ENCODE measurements around the gene LY6G5C.

Gene LY6G5C

GRCh38 chr6:31720196-31720770, 39.4 kb upstream of the LY6G5C start:
- peak; percentile 42 for DNase-seq (ENCODE audit: low read depth)
- TF ChIP-seq, protein P1, sequence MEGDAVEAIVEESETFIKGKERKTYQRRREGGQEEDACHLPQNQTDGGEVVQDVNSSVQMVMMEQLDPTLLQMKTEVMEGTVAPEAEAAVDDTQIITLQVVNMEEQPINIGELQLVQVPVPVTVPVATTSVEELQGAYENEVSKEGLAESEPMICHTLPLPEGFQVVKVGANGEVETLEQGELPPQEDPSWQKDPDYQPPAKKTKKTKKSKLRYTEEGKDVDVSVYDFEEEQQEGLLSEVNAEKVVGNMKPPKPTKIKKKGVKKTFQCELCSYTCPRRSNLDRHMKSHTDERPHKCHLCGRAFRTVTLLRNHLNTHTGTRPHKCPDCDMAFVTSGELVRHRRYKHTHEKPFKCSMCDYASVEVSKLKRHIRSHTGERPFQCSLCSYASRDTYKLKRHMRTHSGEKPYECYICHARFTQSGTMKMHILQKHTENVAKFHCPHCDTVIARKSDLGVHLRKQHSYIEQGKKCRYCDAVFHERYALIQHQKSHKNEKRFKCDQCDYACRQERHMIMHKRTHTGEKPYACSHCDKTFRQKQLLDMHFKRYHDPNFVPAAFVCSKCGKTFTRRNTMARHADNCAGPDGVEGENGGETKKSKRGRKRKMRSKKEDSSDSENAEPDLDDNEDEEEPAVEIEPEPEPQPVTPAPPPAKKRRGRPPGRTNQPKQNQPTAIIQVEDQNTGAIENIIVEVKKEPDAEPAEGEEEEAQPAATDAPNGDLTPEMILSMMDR (conservative IDR thresholded peaks at IDR 0.05; ENCODE audit: low read length) = no peak
- H3K4me3 ChIP-seq (ENCODE audit: low read length) = no peak overlapping the region

DNA sequence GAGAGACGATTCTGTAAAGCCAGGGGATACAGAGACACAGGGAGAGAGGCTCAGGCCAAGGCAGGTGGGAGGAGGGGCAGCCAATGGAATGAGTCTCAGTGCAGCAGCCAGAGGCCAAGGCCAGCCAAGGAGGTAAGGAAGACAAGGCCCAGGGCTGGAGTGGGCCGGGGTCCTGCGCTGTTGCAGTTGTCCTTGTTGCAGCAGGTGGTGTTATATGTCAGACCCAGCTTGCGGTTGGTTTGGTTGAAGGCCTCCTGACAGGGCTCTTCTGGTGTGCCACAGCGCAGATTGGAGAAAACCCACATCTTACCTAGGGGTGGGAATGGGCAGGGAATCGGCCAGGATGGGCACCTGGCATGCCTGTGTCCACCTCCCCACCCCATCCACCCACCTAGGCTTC, 38.1 kb upstream of the LY6G5C start:
- TF ChIP-seq, protein P1 (conservative IDR thresholded peaks at IDR 0.05; ENCODE audit: low read length) = no peak
- no peak overlapping the region for H3K4me3 ChIP-seq (ENCODE audit: low read length)
- DNase-seq (ENCODE audit: low read depth) = no peak

DNA sequence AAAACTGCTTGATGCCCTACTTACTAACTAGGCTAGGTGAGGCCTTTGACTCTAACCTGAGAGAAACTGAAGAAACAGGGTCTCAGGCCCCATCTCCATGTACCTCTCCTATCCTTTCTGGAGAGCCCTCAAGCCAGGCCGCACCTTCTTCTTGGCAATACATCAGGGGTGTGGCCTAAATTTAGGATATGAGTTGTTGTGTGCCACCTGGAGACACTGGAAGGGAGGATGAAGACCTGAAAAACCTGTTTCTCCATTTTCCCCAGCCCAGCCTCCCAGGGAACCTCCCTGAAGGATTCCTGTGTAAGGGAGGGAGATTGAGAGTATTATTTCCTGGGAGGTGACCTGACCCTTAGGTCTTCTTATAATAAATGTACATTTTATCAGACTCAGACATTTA, 37.4 kb upstream of the LY6G5C start:
- TF ChIP-seq, protein P1 (conservative IDR thresholded peaks at IDR 0.05; ENCODE audit: low read length) = no peak
- DNase-seq (ENCODE audit: low read depth) = no peak
- H3K4me3 ChIP-seq (ENCODE audit: low read length) = no peak overlapping the region

DNA sequence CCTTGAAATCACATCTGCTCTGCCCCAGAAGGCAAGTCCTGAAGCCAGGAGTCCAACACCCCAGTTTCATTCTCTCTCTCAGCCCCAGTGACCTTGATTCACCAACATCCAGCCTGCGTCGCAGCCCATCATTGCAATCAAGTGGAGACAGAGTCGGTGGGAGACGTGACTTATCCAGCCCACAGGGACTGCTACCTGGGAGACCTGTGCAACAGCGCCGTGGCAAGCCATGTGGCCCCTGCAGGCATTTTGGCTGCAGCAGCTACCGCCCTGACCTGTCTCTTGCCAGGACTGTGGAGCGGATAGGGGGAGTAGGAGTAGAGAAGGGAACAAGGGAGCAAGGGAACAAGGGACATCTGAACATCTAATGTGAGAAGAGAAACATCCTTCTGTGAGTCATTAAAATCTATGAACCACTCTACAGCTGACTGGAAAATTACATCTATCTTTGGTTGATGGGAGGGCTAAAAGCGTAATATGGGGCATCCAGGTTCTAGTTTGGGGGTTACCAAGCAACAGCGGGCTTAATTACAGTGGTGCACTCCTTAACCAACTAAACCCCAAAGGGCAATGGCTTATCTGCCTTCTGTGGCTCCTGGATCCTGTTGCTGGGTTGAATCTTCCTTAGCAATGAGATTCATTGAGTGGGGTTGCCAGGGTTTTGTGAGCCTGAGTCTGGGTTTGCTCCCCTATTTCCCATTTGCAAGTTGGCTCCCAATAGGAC, 36.8 kb upstream of the LY6G5C start:
- TF ChIP-seq, protein P1 (conservative IDR thresholded peaks at IDR 0.05; ENCODE audit: low read length) = no peak
- no peak overlapping the region for H3K4me3 ChIP-seq (ENCODE audit: low read length)
- DNase-seq (ENCODE audit: low read depth) = no peak

- TF ChIP-seq, protein P1 (conservative IDR thresholded peaks at IDR 0.05; ENCODE audit: low read length) = no peak
- H3K4me3 ChIP-seq (ENCODE audit: low read length) = no peak within 1 kb of the TSS
- no peak for DNase-seq (ENCODE audit: low read depth)
Measured at GRCh38 chr6:31715022-31715958, 34.4 kb upstream of the LY6G5C start, which contains the start of gene LY6G6D. Gene LY6G6D, plus strand, starts transcription at chr6:31715348. Its CDS starts 8 bp downstream, at chr6:31715356.

DNA sequence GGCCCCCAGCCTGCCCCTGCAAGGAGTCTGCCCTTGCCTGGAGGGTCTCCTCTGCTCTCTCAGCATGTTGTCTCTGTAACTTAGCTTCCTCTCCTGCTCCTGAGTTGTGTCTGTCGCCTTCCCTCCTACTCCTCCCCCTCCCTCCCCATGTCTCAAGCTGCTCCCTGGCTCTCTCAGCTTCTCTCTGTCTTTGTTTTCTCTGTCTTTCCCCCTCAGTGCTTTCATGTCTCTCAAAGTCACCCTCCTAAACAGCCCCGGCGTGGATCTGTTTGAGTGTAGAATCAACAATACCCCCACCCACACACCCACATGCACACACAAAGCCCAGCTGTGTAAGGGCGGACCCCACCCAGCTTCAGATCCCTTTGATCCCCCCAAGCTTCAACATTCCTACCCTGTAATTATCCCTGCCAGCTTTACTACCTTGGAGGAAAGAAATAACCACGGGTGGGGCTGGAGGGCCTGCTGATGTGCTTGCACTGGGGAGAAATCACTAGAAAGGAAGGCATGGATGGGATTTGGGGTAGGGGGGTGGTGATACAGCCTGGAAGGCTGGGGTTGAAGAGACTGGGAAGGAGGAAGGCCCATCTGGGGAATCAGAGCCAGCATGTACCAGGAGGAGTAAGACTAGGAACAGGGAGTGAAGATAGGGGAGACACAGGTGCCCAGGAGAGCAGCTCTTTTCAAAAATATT, 33.3 kb upstream of the LY6G5C start:
- no peak overlapping the region for H3K4me3 ChIP-seq (ENCODE audit: low read length)
- TF ChIP-seq, protein P1 (conservative IDR thresholded peaks at IDR 0.05; ENCODE audit: low read length) = no peak
- no peak for DNase-seq (ENCODE audit: low read depth)
